Measurements from ENCODE around the gene ERLEC1. TPM values are rescaled to one million over a fixed set of nuclear protein-coding genes. Genes with fewer than 3 reads are reported as not detected.
A peak's percentile ranks its signal among the peaks of the same experiment; 100 is the strongest.
"Not testable (repeated sequence)": the region's sequence is repeated elsewhere in the genome, so short reads cannot be mapped to it uniquely, and the experiment has no call there.

ERLEC1 gene
- total RNA-seq, 6 donors from 2014 or later: 50.7 to 200 (median 143) TPM

GRCh38 chr2:53753041-53753440 lies 33.8 kb upstream of the ERLEC1 start:
- DNase-seq (no peak), ATAC-seq (ENCODE audit: low FRiP score in 2 of 2) (no peak)
- TF ChIP-seq POLR2AphosphoS5 (IDR thresholded peaks at IDR 0.05): no peak
- TF ChIP-seq POLR2A (IDR thresholded peaks at IDR 0.05): no peak
- TF ChIP-seq EP300 (IDR thresholded peaks at IDR 0.05): no peak
- no peak for TF ChIP-seq CTCF (IDR thresholded peaks at IDR 0.05)
- Histone ChIP-seq H3K36me3 (peaks cover 0 to 17% (median 9%) of the 10 kb centered on the region in 4 donors), H3K4me3 (no peak overlapping the region), H3K27ac (no peak overlapping the region), H3K9me3 (no peaks in the 10 kb centered on the region), H3K4me1 (peaks cover 0 to 9% (median 4%) of the 10 kb centered on the region in 4 donors), H3K27me3 (no peaks in the 10 kb centered on the region)

- TF ChIP-seq EP300 (IDR thresholded peaks at IDR 0.05) (peak in 1 of 4 donors; percentile 11), CTCF (IDR thresholded peaks at IDR 0.05) (no peak)
- DNase-seq: peak in 1 of 2 donors; percentile 77
- Histone ChIP-seq H3K27ac (peak overlapping the region in 3 of 4 donors; percentile 3 to 46 (median 27)), H3K4me1 (peaks cover 0 to 9% (median 4%) of the 10 kb centered on the region in 4 donors), H3K36me3 (peaks cover 0 to 10% (median 7%) of the 10 kb centered on the region in 4 donors), H3K27me3 (no peaks in the 10 kb centered on the region), H3K9me3 (no peaks in the 10 kb centered on the region), H3K4me3 (no peak overlapping the region)
- peak; percentile 55 for ATAC-seq (ENCODE audit: low FRiP score in 2 of 2)
- WGBS, 2 donors: 37 to 54% methylated on average over 2 of the region's 2 CpGs
Measured at GRCh38 chr2:53755121-53755520, 31.7 kb upstream of the ERLEC1 start.

DNA sequence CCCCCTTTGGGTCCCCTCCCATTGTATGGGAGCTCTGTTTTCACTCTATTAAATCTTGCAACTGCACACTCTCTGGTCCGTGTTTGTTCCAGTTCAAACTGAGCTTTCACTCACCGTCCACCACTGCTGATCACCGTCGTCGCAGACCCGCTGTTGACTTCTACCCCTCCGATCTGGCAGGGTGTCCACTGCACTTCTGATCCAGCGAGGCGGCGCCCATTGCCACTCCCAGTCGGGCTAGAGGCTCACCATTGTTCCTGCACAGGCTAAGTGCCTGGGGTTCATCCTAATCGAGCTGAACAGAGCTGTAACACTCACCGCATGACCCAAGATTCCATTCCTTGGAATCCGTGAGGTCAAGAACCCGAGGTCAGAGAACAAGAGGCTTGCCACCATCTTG lies 30.2 kb upstream of the ERLEC1 start:
- peak in 1 of 2 donors; percentile 27 for DNase-seq
- H3K27me3 ChIP-seq: no peaks in the 10 kb centered on the region
- no peak for ATAC-seq (ENCODE audit: low FRiP score in 2 of 2)
- no peak overlapping the region for H3K27ac ChIP-seq
- TF ChIP-seq CTCF (IDR thresholded peaks at IDR 0.05) (no peak), POLR2A (IDR thresholded peaks at IDR 0.05) (no peak), POLR2AphosphoS5 (IDR thresholded peaks at IDR 0.05) (no peak), EP300 (IDR thresholded peaks at IDR 0.05) (no peak)
- 95 to 97% methylated on average over 15 of the region's 15 CpGs for WGBS, 2 donors
- peaks cover 4 to 17% (median 7%) of the 10 kb centered on the region in 4 donors for H3K36me3 ChIP-seq
- H3K4me3 ChIP-seq: no peak overlapping the region
- H3K9me3 ChIP-seq: no peaks in the 10 kb centered on the region
- H3K4me1 ChIP-seq: peaks cover 0 to 9% (median 4%) of the 10 kb centered on the region in 4 donors

GRCh38 chr2:53757206-53757605 lies 29.6 kb upstream of the ERLEC1 start:
- not testable (repeated sequence) for H3K4me1 ChIP-seq; H3K27me3 ChIP-seq; ATAC-seq (ENCODE audit: low FRiP score in 2 of 2); H3K4me3 ChIP-seq; H3K9me3 ChIP-seq; DNase-seq; H3K27ac ChIP-seq
- peaks cover 4 to 22% (median 7%) of the 10 kb centered on the region in 4 donors for H3K36me3 ChIP-seq
- 94 to 98% methylated on average over 14 of the region's 14 CpGs for WGBS, 2 donors

GRCh38 chr2:53765767-53766166 lies 21.1 kb upstream of the ERLEC1 start:
- H3K9me3 ChIP-seq: no peaks in the 10 kb centered on the region
- H3K4me1 ChIP-seq: peaks cover 6 to 14% (median 9%) of the 10 kb centered on the region in 4 donors
- WGBS, 2 donors: 65 to 75% methylated on average over 1 of the region's 1 CpG
- H3K4me3 ChIP-seq: no peak overlapping the region
- peaks cover 0 to 20% (median 8%) of the 10 kb centered on the region in 4 donors for H3K36me3 ChIP-seq
- no peaks in the 10 kb centered on the region for H3K27me3 ChIP-seq
- H3K27ac ChIP-seq: no peak overlapping the region
- ATAC-seq (ENCODE audit: low FRiP score in 2 of 2) (no peak), DNase-seq (no peak)
- TF ChIP-seq EP300 (IDR thresholded peaks at IDR 0.05) (no peak), CTCF (IDR thresholded peaks at IDR 0.05) (no peak), POLR2A (IDR thresholded peaks at IDR 0.05) (no peak), POLR2AphosphoS5 (IDR thresholded peaks at IDR 0.05) (no peak)

All from upper lobe of left lung (tissue), 6 donors.